ENCODE data around the gene FUBP3. TPM values are rescaled to one million over a fixed set of nuclear protein-coding genes. Genes with fewer than 3 reads are reported as not detected.

The FUBP3 gene
- polyA plus RNA-seq, 1 of the 3 experiments (the other 2 are of a cell fraction): 55.1 TPM

- no peaks in the 10 kb centered on the region for H3K9me3 ChIP-seq
- H3K36me3 ChIP-seq (replicated peaks in 1 of 2; ENCODE audit: control insufficient read depth in 1 of 2, insufficient read depth in 2 of 2, low read length in 1 of 2): no peaks in the 10 kb centered on the region
- H2AFZ ChIP-seq (ENCODE audit: low read depth): no peak overlapping the region
- H3F3A ChIP-seq (replicated peaks; ENCODE audit: insufficient read depth): no peaks in the 10 kb centered on the region
- POLR2A ChIA-PET: no interaction called here
- no peaks in the 10 kb centered on the region for H3K79me2 ChIP-seq (ENCODE audit: insufficient read depth)
- H3K27ac ChIP-seq (ENCODE audit: low read depth in 2 of 2, low read length in 1 of 2): no peak overlapping the region
- no peak overlapping the region for H3K4me3 ChIP-seq (ENCODE audit: low read depth in 2 of 2, low read length in 1 of 2)
- H3K9ac ChIP-seq: no peak overlapping the region
- CTCF ChIA-PET: interaction anchor here (1.1 to 2.5 kb wide), 3 partner anchors 15 to 206 kb away, joined by 3 to 7 read pairs (median 4); no protein-coding TSS in a partner anchor
- TF ChIP-seq EZH2phosphoT487 (IDR thresholded peaks at IDR 0.05; ENCODE audit: borderline replicate concordance, low read depth): no peak
- no peak for TF ChIP-seq REST (IDR thresholded peaks at IDR 0.05; ENCODE audit: low read depth, low read length)
- no peak for TF ChIP-seq RXRA (IDR thresholded peaks at IDR 0.05; ENCODE audit: borderline replicate concordance, low read depth)
- TF ChIP-seq MAX (IDR thresholded peaks at IDR 0.05; ENCODE audit: low read depth): no peak
- no peak for TF ChIP-seq FOSL2 (IDR thresholded peaks at IDR 0.05; ENCODE audit: borderline replicate concordance, low read depth)
- no peak for TF ChIP-seq FOXM1 (IDR thresholded peaks at IDR 0.05; ENCODE audit: low read depth)
- no peak for TF ChIP-seq USF2 (IDR thresholded peaks at IDR 0.05; ENCODE audit: borderline replicate concordance, low read depth, low read length)
- no peak for TF ChIP-seq CTCF (IDR thresholded peaks at IDR 0.05)
- TF ChIP-seq EP300 (IDR thresholded peaks at IDR 0.05; ENCODE audit: borderline replicate concordance in 1 of 2, low read depth in 1 of 2, low read length in 1 of 2): no peak
- TF ChIP-seq FOXJ3 (CRISPR knock-in tag; IDR thresholded peaks at IDR 0.05): no peak
- TF ChIP-seq PBX3 (IDR thresholded peaks at IDR 0.05): no peak
- no peak for TF ChIP-seq SIN3A (IDR thresholded peaks at IDR 0.05; ENCODE audit: borderline replicate concordance, low read depth, low read length)
- TF ChIP-seq ELF1 (IDR thresholded peaks at IDR 0.05): no peak
- TF ChIP-seq RFX5 (IDR thresholded peaks at IDR 0.05; ENCODE audit: low read length): no peak
- no peak for TF ChIP-seq JUND (IDR thresholded peaks at IDR 0.05)
- 75% methylated on average over 4 of the region's 4 CpGs for WGBS (ENCODE audit: low lambda C conversion rate)
- peaks cover 53% of the 10 kb centered on the region for H3K27me3 ChIP-seq (ENCODE audit: insufficient read depth)
- peaks cover 8% of the 10 kb centered on the region; the same call in 1 of the 2 replicates for H4K20me1 ChIP-seq (ENCODE audit: insufficient read depth)
- peaks cover 0 to 3% of the 10 kb centered on the region in 2 experiments; a peak in 1 of 4 replicates for H3K4me1 ChIP-seq (ENCODE audit: control insufficient read depth in 1 of 2, insufficient read depth in 2 of 2, low read depth in 1 of 2, low read length in 1 of 2)
- H3K4me2 ChIP-seq: no peak overlapping the region
- no peak for DNase-seq
- no peaks in the 10 kb centered on the region for H3K9me2 ChIP-seq
Measured at GRCh38 chr9:130667120-130667435, 87.7 kb downstream of the FUBP3 start.
